ENCODE measurements around the gene VASN.

Gene VASN

GRCh38 chr16:4338125-4338582 is 33.5 kb upstream of the VASN start:
- Histone ChIP-seq H3K23ac (ENCODE audit: low read depth, low read length, poor library complexity) (no peak overlapping the region), H3K4me2 (ENCODE audit: insufficient read depth, low read length, poor library complexity, severe bottlenecking) (no peak overlapping the region), H2BK12ac (ENCODE audit: low read length) (no peak overlapping the region), H4K91ac (ENCODE audit: low read depth, low read length, poor library complexity) (no peak overlapping the region), H3K18ac (ENCODE audit: low read length) (peak overlapping the region; percentile 6), H3K4me1 (ENCODE audit: control insufficient read depth in 2 of 2, insufficient read depth in 1 of 2, low read depth in 1 of 2, low read length in 2 of 2) (no peaks in the 10 kb centered on the region), H3K4ac (ENCODE audit: low read length) (no peak overlapping the region), H3K27ac (replicated peaks; ENCODE audit: low read length) (no peak overlapping the region), H3K9me3 (replicated peaks in 1 of 2; ENCODE audit: control insufficient read depth in 2 of 2, insufficient read depth in 1 of 2, low read depth in 1 of 2, low read length in 2 of 2) (no peaks in the 10 kb centered on the region), H3K9ac (ENCODE audit: low read depth, low read length, poor library complexity) (no peak overlapping the region), H3K27me3 (ENCODE audit: control insufficient read depth in 3 of 3, insufficient read depth in 3 of 3, low read depth in 1 of 3, low read length in 3 of 3) (no peaks in the 10 kb centered on the region), H2BK5ac (ENCODE audit: low read length) (peak overlapping the region; percentile 24), H2AFZ (ENCODE audit: low read length) (no peak overlapping the region), H2AK5ac (ENCODE audit: low read depth, low read length) (no peak overlapping the region), H2BK120ac (ENCODE audit: low read depth, low read length) (no peak overlapping the region), H2BK15ac (ENCODE audit: low read length) (no peak overlapping the region), H4K8ac (ENCODE audit: low read depth, low read length) (no peak overlapping the region), H3K36me3 (replicated peaks in 1 of 2; ENCODE audit: control insufficient read depth in 2 of 2, insufficient read depth in 2 of 2, low read length in 2 of 2) (peaks cover 22 to 81% of the 10 kb centered on the region in 2 donors), H3K79me1 (ENCODE audit: low read depth, low read length) (peaks cover 19% of the 10 kb centered on the region), H3K4me3 (ENCODE audit: low read length in 2 of 2) (no peak overlapping the region), H3K14ac (ENCODE audit: low read length) (no peak overlapping the region)
- DNase-seq (ENCODE audit: low spot score): no peak
- WGBS, 2 donors (ENCODE audit: extremely low coverage in 2 of 2, insufficient read length in 2 of 2, insufficient replicate concordance in 1 of 2): no CpG with 5 or more reads among the region's 12 CpGs

GRCh38 chr16:4338712-4339299 is 32.8 kb upstream of the VASN start:
- H2BK12ac ChIP-seq (ENCODE audit: low read length): no peak overlapping the region
- H3K27me3 ChIP-seq (ENCODE audit: control insufficient read depth in 3 of 3, insufficient read depth in 3 of 3, low read depth in 1 of 3, low read length in 3 of 3): no peaks in the 10 kb centered on the region
- H3K4me2 ChIP-seq (ENCODE audit: insufficient read depth, low read length, poor library complexity, severe bottlenecking): no peak overlapping the region
- H3K4me1 ChIP-seq (ENCODE audit: control insufficient read depth in 2 of 2, insufficient read depth in 1 of 2, low read depth in 1 of 2, low read length in 2 of 2): no peaks in the 10 kb centered on the region
- H3K27ac ChIP-seq (replicated peaks; ENCODE audit: low read length): no peak overlapping the region
- H2AK5ac ChIP-seq (ENCODE audit: low read depth, low read length): no peak overlapping the region
- H3K18ac ChIP-seq (ENCODE audit: low read length): peak overlapping the region; percentile 38
- no peaks in the 10 kb centered on the region for H3K9me3 ChIP-seq (replicated peaks in 1 of 2; ENCODE audit: control insufficient read depth in 2 of 2, insufficient read depth in 1 of 2, low read depth in 1 of 2, low read length in 2 of 2)
- WGBS, 2 donors (ENCODE audit: extremely low coverage in 2 of 2, insufficient read length in 2 of 2, insufficient replicate concordance in 1 of 2): no CpG with 5 or more reads among the region's 10 CpGs
- H3K23ac ChIP-seq (ENCODE audit: low read depth, low read length, poor library complexity): no peak overlapping the region
- no peak overlapping the region for H3K9ac ChIP-seq (ENCODE audit: low read depth, low read length, poor library complexity)
- peaks cover 22% of the 10 kb centered on the region for H3K79me1 ChIP-seq (ENCODE audit: low read depth, low read length)
- peak overlapping the region; percentile 24 for H2BK5ac ChIP-seq (ENCODE audit: low read length)
- no peak overlapping the region for H2BK120ac ChIP-seq (ENCODE audit: low read depth, low read length)
- no peak overlapping the region for H2AFZ ChIP-seq (ENCODE audit: low read length)
- DNase-seq (ENCODE audit: low spot score): no peak
- H3K36me3 ChIP-seq (replicated peaks in 1 of 2; ENCODE audit: control insufficient read depth in 2 of 2, insufficient read depth in 2 of 2, low read length in 2 of 2): peaks cover 22 to 78% of the 10 kb centered on the region in 2 donors
- H3K14ac ChIP-seq (ENCODE audit: low read length): no peak overlapping the region
- no peak overlapping the region for H4K91ac ChIP-seq (ENCODE audit: low read depth, low read length, poor library complexity)
- H4K8ac ChIP-seq (ENCODE audit: low read depth, low read length): no peak overlapping the region
- no peak overlapping the region for H3K4me3 ChIP-seq (ENCODE audit: low read length in 2 of 2)
- no peak overlapping the region for H2BK15ac ChIP-seq (ENCODE audit: low read length)
- no peak overlapping the region for H3K4ac ChIP-seq (ENCODE audit: low read length)

GRCh38 chr16:4339455-4339854 is 32.2 kb upstream of the VASN start:
- Histone ChIP-seq H3K18ac (ENCODE audit: low read length) (no peak overlapping the region), H2BK15ac (ENCODE audit: low read length) (no peak overlapping the region), H3K4me2 (ENCODE audit: insufficient read depth, low read length, poor library complexity, severe bottlenecking) (no peak overlapping the region), H3K9ac (ENCODE audit: low read depth, low read length, poor library complexity) (no peak overlapping the region), H2BK120ac (ENCODE audit: low read depth, low read length) (no peak overlapping the region), H3K27me3 (ENCODE audit: control insufficient read depth in 3 of 3, insufficient read depth in 3 of 3, low read depth in 1 of 3, low read length in 3 of 3) (no peaks in the 10 kb centered on the region), H2AFZ (ENCODE audit: low read length) (no peak overlapping the region), H3K79me1 (ENCODE audit: low read depth, low read length) (peaks cover 22% of the 10 kb centered on the region), H2BK5ac (ENCODE audit: low read length) (peak overlapping the region; percentile 66), H2BK12ac (ENCODE audit: low read length) (no peak overlapping the region), H4K8ac (ENCODE audit: low read depth, low read length) (no peak overlapping the region), H3K14ac (ENCODE audit: low read length) (no peak overlapping the region), H3K27ac (replicated peaks; ENCODE audit: low read length) (no peak overlapping the region), H3K4me1 (ENCODE audit: control insufficient read depth in 2 of 2, insufficient read depth in 1 of 2, low read depth in 1 of 2, low read length in 2 of 2) (no peaks in the 10 kb centered on the region), H3K36me3 (replicated peaks in 1 of 2; ENCODE audit: control insufficient read depth in 2 of 2, insufficient read depth in 2 of 2, low read length in 2 of 2) (peaks cover 22 to 76% of the 10 kb centered on the region in 2 donors), H4K91ac (ENCODE audit: low read depth, low read length, poor library complexity) (no peak overlapping the region), H2AK5ac (ENCODE audit: low read depth, low read length) (no peak overlapping the region), H3K4me3 (ENCODE audit: low read length in 2 of 2) (no peak overlapping the region), H3K4ac (ENCODE audit: low read length) (no peak overlapping the region), H3K23ac (ENCODE audit: low read depth, low read length, poor library complexity) (peak overlapping the region; percentile 6), H3K9me3 (replicated peaks in 1 of 2; ENCODE audit: control insufficient read depth in 2 of 2, insufficient read depth in 1 of 2, low read depth in 1 of 2, low read length in 2 of 2) (no peaks in the 10 kb centered on the region)
- WGBS, 2 donors (ENCODE audit: extremely low coverage in 2 of 2, insufficient read length in 2 of 2, insufficient replicate concordance in 1 of 2): no CpG with 5 or more reads among the region's 10 CpGs
- no peak for DNase-seq (ENCODE audit: low spot score)

GRCh38 chr16:4339909-4340308 is 31.7 kb upstream of the VASN start:
- no peak overlapping the region for H3K27ac ChIP-seq (replicated peaks; ENCODE audit: low read length)
- H4K91ac ChIP-seq (ENCODE audit: low read depth, low read length, poor library complexity): no peak overlapping the region
- no peak for DNase-seq (ENCODE audit: low spot score)

More at GRCh38 chr16:4339909-4340308, 31.7 kb upstream of the VASN start:
- Histone ChIP-seq H3K9me3 (replicated peaks in 1 of 2; ENCODE audit: control insufficient read depth in 2 of 2, insufficient read depth in 1 of 2, low read depth in 1 of 2, low read length in 2 of 2) (peaks cover 0 to 3% of the 10 kb centered on the region in 2 donors), H3K4ac (ENCODE audit: low read length) (no peak overlapping the region), H3K9ac (ENCODE audit: low read depth, low read length, poor library complexity) (no peak overlapping the region), H3K18ac (ENCODE audit: low read length) (no peak overlapping the region), H2BK120ac (ENCODE audit: low read depth, low read length) (no peak overlapping the region), H3K4me3 (ENCODE audit: low read length in 2 of 2) (no peak overlapping the region), H2BK15ac (ENCODE audit: low read length) (no peak overlapping the region), H2AK5ac (ENCODE audit: low read depth, low read length) (no peak overlapping the region), H3K4me1 (ENCODE audit: control insufficient read depth in 2 of 2, insufficient read depth in 1 of 2, low read depth in 1 of 2, low read length in 2 of 2) (no peaks in the 10 kb centered on the region), H2AFZ (ENCODE audit: low read length) (no peak overlapping the region), H3K27me3 (ENCODE audit: control insufficient read depth in 3 of 3, insufficient read depth in 3 of 3, low read depth in 1 of 3, low read length in 3 of 3) (no peaks in the 10 kb centered on the region), H4K8ac (ENCODE audit: low read depth, low read length) (no peak overlapping the region), H3K23ac (ENCODE audit: low read depth, low read length, poor library complexity) (peak overlapping the region; percentile 6), H3K36me3 (replicated peaks in 1 of 2; ENCODE audit: control insufficient read depth in 2 of 2, insufficient read depth in 2 of 2, low read length in 2 of 2) (peaks cover 18 to 71% of the 10 kb centered on the region in 2 donors), H2BK5ac (ENCODE audit: low read length) (peak overlapping the region; percentile 66), H3K4me2 (ENCODE audit: insufficient read depth, low read length, poor library complexity, severe bottlenecking) (no peak overlapping the region), H3K79me1 (ENCODE audit: low read depth, low read length) (peaks cover 23% of the 10 kb centered on the region), H3K14ac (ENCODE audit: low read length) (no peak overlapping the region), H2BK12ac (ENCODE audit: low read length) (no peak overlapping the region)
- WGBS, 2 donors (ENCODE audit: extremely low coverage in 2 of 2, insufficient read length in 2 of 2, insufficient replicate concordance in 1 of 2): no CpG with 5 or more reads among the region's 14 CpGs
